Activated naive CD8-positive, alpha-beta T cell treated with anti-CD3 and anti-CD28 coated beads for 36 hours (primary cell): ENCODE results near the gene EQTN. TPM values are rescaled to one million over a fixed set of nuclear protein-coding genes. Genes with fewer than 3 reads are reported as not detected.

ENCODE experiments used
- DNase-seq: peaks from one replicate; pipeline ENCODE4 v3.0.0; 2021
- H3K27ac Mint-ChIP-seq: one replicate; pipeline ENCODE4 v1.8.0; 2022; ENCODE audit warnings: mild to moderate bottlenecking, moderate library complexity, mixed read lengths
- H3K27me3 Mint-ChIP-seq: one replicate; pipeline ENCODE4 v1.8.0; 2022; ENCODE audit warnings: mild to moderate bottlenecking, mixed read lengths
- H3K36me3 Mint-ChIP-seq: one replicate; pipeline ENCODE4 v1.8.0; 2021; ENCODE audit warnings: mild to moderate bottlenecking, mixed read lengths
- H3K4me1 Mint-ChIP-seq: one replicate; pipeline ENCODE4 v1.8.0; 2021; ENCODE audit warnings: mixed read lengths
- H3K4me3 Mint-ChIP-seq: one replicate; pipeline ENCODE4 v1.8.0; 2022; ENCODE audit warnings: mild to moderate bottlenecking, moderate library complexity, mixed read lengths
- H3K9me3 Mint-ChIP-seq: one replicate; pipeline ENCODE4 v1.8.0; 2022; ENCODE audit warnings: mixed read lengths
- total RNA-seq, 2 experiments: library from RNA; stranded (reverse); gene quantifications; one replicate each; pipeline ENCODE4 v1.2.3, GENCODE V29; 2021

The EQTN gene
- total RNA-seq, 2 experiments from 2014 or later, result not detected

DNA sequence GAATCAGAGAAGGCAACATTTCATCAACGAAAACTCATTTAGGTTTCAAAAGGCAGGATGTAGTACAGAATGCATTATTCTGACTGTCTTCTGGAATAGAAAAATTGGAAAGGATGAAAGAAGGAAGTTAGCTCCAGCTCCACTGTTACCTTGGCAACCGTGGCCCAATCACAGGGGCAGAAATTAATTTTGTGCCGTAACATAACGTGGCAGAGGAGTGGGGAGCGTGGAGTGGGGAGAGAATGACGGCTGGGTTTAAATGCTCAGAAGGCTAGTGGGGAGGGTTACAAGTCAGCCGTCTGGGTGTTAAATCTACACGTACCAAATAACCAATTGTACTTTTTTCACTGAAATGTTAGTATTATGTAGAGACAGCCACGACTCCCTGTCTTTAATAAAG lies 32.3 kb upstream of the EQTN start:
- Mint-ChIP-seq H3K9me3 (no peaks in the 10 kb centered on the region), H3K36me3 (no peaks in the 10 kb centered on the region), H3K27me3 (peaks cover 4% of the 10 kb centered on the region), H3K4me3 (no peak overlapping the region), H3K27ac (no peak overlapping the region), H3K4me1 (no peaks in the 10 kb centered on the region)
- DNase-seq, result no peak

DNA sequence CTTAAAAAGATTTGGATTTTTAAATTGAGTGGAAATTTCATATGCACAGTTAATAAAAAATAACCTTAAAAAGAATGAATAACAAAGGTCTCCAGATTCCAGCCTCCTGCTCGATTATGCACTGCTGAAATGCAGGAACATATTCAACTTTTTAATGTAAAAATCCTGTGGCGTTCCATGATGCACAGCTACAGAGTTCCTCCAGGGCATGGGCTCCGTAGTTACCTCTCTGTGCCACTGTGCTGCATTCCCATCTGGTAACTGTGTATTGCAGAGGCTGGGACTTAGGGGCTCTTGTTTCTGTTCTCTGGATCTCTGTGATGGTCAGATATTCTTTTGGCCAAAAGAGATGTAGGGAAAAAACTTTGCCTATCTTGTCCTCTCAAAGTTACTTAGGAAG lies 31.5 kb upstream of the EQTN start:
- no peaks in the 10 kb centered on the region for H3K4me1 Mint-ChIP-seq
- no peak overlapping the region for H3K4me3 Mint-ChIP-seq
- H3K27me3 Mint-ChIP-seq, result no peaks in the 10 kb centered on the region
- H3K36me3 Mint-ChIP-seq, result no peaks in the 10 kb centered on the region
- no peaks in the 10 kb centered on the region for H3K9me3 Mint-ChIP-seq
- DNase-seq, result no peak
- H3K27ac Mint-ChIP-seq, result no peak overlapping the region

DNA sequence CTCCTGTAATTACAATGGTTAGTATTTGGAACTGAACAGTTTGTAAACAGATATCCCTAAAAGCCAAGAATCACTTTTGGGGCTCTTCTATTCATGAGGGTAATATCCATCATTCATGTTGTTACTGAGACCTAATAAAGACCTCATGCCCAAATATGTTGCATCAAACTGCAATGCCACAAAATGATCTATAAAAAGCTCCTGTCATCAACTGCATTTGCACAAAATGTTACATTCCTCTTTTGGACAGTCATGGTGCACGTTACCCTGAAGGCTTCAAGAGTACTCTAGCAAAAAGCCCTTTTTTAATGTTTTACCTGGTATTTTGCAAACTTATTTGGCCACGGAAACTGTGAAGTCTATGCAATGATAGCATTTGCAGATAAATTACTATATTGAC lies 14.2 kb upstream of the EQTN start:
- Mint-ChIP-seq H3K27ac (no peak overlapping the region), H3K36me3 (no peaks in the 10 kb centered on the region), H3K27me3 (no peaks in the 10 kb centered on the region), H3K4me3 (no peak overlapping the region), H3K4me1 (no peaks in the 10 kb centered on the region), H3K9me3 (no peaks in the 10 kb centered on the region)
- DNase-seq, result no peak

DNA sequence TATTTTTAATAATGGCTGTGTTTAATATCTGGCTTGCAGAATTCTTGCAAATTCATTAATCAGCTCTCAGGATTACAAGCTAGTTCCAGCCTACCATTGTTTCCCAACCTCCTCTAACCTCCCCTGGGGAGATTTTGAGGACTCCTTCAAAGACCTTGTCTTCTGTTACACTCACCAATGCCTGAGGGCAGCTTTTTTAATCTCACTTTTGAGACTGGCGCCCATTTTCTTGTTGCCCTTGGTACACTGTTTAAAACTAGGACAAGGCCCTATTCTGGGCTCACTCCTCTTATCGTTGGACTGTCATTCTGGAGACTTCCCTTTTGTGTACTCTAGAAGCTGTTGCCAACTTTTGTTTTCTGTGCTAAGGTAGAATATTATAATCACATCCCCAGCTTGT lies 13.6 kb upstream of the EQTN start:
- no peaks in the 10 kb centered on the region for H3K4me1 Mint-ChIP-seq
- no peak overlapping the region for H3K27ac Mint-ChIP-seq
- H3K36me3 Mint-ChIP-seq, result no peaks in the 10 kb centered on the region
- no peak overlapping the region for H3K4me3 Mint-ChIP-seq
- H3K27me3 Mint-ChIP-seq, result no peaks in the 10 kb centered on the region
- no peaks in the 10 kb centered on the region for H3K9me3 Mint-ChIP-seq
- no peak for DNase-seq

DNA sequence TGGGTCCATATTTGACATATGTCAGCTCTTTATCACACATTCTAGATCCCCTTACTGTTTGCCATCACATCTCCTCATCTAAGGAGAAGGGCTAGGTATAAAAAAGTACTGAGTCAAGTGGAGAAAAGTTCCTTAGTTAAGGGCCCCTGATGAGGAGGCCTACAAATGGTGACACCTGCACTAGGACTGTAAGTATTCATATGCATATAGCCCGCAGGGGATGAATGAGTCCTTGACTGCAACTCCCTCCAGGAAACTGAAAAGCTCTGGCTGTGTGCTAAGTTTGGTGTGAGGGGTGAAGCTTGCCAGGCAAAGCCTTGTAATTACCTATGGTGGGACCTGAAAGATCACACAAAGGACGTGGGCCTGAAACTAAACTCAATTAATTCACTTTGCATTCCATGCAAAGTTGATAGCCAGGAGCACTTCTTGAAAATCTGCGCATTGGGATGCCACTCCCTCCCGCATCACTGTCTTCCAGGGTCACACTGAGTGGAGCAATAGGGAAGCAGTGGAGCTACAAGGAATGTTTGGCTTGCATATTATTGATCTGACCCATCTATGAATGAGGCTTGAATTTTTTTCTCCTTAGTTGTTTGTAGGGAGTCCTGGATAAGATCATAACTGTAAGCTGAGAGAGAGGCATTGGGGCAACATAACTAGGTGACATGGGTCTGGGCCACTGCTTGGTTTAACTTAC lies 11.9 kb upstream of the EQTN start:
- Mint-ChIP-seq H3K9me3 (no peaks in the 10 kb centered on the region), H3K27me3 (no peaks in the 10 kb centered on the region), H3K27ac (no peak overlapping the region), H3K4me1 (no peaks in the 10 kb centered on the region), H3K4me3 (no peak overlapping the region), H3K36me3 (no peaks in the 10 kb centered on the region)
- DNase-seq, result no peak

DNA sequence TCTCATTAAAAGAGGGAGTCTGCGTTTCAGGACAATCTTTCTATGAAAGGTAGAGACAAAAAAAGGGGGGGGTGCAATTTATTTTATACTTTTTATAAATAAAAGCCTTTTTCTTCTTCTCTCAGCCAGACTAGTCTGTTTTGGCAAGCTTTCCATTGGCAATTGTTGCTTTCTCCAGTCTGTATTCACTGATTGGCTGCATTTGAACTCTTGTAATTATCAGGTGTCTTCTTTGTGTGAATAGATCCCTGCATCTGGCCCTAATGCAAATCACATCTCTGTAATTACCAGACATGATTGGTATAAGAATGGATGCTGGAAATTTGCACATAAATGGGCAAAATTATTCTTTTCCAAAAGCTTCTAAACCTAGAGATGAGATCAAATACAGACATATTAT lies 7.6 kb upstream of the EQTN start:
- no peaks in the 10 kb centered on the region for H3K4me1 Mint-ChIP-seq
- no peaks in the 10 kb centered on the region for H3K36me3 Mint-ChIP-seq
- no peak overlapping the region for H3K27ac Mint-ChIP-seq
- peaks cover 9% of the 10 kb centered on the region for H3K27me3 Mint-ChIP-seq
- H3K9me3 Mint-ChIP-seq, result no peaks in the 10 kb centered on the region
- no peak for DNase-seq
- no peak overlapping the region for H3K4me3 Mint-ChIP-seq

DNA sequence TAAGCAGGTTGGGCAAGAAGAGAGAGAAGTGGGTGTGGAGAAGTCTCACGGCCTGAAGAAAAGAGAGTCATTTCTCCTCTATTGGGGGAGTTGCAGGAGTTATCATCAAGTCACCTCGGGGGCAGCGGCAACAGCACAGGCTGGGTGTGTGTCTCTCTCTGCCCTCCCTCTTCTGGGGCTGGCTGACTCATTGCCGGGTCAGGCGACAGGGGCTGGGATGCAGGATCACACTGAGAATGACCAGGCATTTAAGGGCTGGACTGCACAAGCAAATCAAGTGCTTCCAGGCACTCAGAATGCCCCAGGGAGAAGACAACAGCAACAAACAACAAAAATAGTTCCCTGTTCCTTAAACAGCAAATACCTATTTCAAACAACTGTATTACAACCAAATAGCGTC lies 6.3 kb upstream of the EQTN start:
- Mint-ChIP-seq H3K36me3 (no peaks in the 10 kb centered on the region), H3K27me3 (peaks cover 9% of the 10 kb centered on the region), H3K9me3 (no peaks in the 10 kb centered on the region), H3K4me3 (no peak overlapping the region), H3K27ac (no peak overlapping the region), H3K4me1 (no peaks in the 10 kb centered on the region)
- no peak for DNase-seq

DNA sequence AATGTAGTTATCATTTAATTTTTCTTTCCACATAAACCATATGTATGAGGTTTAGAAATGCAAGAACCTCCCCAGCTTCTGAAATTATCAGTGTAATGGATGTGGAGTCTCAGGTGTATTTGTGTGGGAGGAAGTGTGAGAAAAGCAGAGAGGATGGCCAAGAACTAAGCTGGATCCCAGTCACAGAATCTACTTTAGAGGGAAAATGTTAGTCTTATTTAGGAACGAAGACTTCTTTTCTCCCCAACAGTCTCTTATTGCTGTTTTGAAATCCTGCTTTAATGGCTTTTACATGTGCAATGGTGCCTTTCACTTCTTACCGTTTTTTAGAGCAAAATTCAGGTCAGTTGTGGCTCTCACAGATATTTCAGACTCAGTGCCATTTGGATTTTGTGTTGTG lies 3.0 kb downstream of the EQTN start:
- H3K27ac Mint-ChIP-seq, result no peak overlapping the region
- no peak overlapping the region for H3K4me3 Mint-ChIP-seq
- H3K27me3 Mint-ChIP-seq, result peaks cover 13% of the 10 kb centered on the region
- no peaks in the 10 kb centered on the region for H3K36me3 Mint-ChIP-seq
- DNase-seq, result no peak
- no peaks in the 10 kb centered on the region for H3K4me1 Mint-ChIP-seq
- H3K9me3 Mint-ChIP-seq, result no peaks in the 10 kb centered on the region

DNA sequence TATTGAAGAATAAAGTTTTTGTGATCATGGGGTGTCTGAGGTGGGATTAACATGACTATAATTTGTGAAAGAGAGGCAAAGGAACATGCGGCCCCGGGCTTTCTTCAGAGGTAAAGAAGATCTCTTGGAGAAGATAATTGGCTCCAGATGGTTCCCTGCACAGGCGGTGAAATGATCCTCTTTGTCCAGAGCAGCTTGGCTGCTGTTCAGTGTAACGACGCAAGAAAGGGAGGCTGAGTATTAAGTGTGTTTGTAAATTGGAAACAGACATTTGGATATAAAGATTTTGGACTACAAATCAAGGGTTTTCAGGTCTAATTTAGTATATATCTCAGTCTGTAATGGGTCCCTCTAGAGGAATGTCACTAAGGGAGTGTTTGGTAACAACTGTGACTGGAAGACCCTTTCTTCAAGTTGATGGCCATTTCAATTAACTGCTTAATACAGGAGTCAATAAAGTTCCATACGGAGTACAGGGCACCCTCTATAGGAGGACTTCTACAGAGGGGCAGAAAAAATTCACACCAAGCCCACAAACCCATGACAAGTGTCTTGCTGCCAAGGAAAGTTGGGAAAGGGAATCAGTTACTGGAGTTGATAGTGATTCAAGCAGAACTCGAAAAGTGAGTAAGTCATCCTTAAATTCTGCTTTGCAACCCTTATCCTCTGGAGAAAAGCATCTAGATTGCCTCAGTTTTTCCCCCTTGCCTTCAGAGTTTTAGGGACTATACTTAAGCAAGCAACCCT lies 4.1 kb downstream of the EQTN start:
- H3K27me3 Mint-ChIP-seq, result peaks cover 13% of the 10 kb centered on the region
- H3K4me3 Mint-ChIP-seq, result no peak overlapping the region
- H3K4me1 Mint-ChIP-seq, result no peaks in the 10 kb centered on the region
- H3K27ac Mint-ChIP-seq, result no peak overlapping the region
- no peaks in the 10 kb centered on the region for H3K9me3 Mint-ChIP-seq
- no peak for DNase-seq
- H3K36me3 Mint-ChIP-seq, result no peaks in the 10 kb centered on the region

DNA sequence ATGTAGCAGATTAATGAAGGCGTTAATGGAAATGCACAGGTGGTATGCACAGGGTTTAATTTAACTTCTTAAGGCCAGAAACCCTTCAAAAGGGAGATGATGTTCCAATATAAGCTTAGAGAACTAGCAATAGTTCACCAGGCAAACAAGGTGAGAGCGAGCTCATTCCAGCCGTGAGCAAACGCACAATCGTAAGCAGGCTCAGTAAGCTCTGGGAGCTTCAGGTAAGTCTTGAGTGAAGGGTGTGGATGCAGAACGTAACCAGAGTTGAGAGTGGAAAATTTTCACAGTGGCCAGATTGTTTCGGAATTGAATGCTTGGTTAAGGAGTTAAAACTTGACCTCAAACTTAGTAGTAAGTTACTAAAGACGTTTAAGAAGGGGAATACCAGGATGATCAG lies 5.7 kb downstream of the EQTN start:
- Mint-ChIP-seq H3K27ac (no peak overlapping the region), H3K36me3 (no peaks in the 10 kb centered on the region), H3K27me3 (peaks cover 15% of the 10 kb centered on the region), H3K4me1 (no peaks in the 10 kb centered on the region), H3K4me3 (no peak overlapping the region), H3K9me3 (no peaks in the 10 kb centered on the region)
- DNase-seq, result no peak

DNA sequence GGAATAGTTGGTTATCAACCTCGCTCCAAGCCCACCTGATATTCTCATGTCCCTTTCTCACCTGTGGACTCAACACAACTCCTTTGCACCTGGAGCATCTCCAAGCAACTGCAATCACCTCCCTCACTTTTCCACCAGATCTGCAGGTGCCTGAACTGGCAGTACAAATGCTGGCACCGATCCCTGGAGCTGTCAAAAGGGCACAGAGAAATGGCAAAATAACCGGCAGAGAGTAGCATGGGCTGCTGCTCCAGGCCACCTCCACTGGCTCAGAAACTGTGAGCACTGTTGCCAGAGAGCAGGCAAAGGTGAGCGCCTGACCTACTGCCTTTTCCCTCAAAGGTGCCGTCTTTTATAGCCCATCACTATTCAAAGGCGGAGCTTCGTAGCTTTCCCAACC lies 14.7 kb downstream of the EQTN start:
- Mint-ChIP-seq H3K9me3 (no peaks in the 10 kb centered on the region), H3K27me3 (peaks cover 16% of the 10 kb centered on the region), H3K27ac (no peak overlapping the region), H3K4me1 (peaks cover 3% of the 10 kb centered on the region), H3K4me3 (no peak overlapping the region), H3K36me3 (no peaks in the 10 kb centered on the region)
- DNase-seq, result no peak

DNA sequence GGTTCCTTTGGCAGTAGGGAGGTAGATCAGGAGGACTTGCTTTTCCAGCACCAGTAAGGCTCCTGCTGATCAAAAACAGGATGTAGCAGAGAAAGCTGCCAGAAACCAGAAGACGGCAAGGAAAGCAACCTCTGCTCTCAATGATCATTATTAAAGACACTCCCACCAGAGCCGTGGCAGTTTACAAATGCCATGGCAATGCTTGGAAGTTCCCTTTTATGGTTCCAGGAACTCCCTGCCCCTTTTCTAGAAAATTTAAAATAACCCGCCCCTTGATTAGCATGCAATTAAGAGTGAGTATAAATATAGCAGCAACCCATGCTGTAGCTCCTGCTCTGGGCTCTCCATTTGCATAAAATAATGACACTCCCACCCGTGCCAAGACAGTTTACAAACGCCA lies 16.1 kb downstream of the EQTN start:
- DNase-seq, result no peak
- Mint-ChIP-seq H3K36me3 (no peaks in the 10 kb centered on the region), H3K4me1 (peaks cover 3% of the 10 kb centered on the region), H3K9me3 (no peaks in the 10 kb centered on the region), H3K4me3 (no peak overlapping the region), H3K27ac (no peak overlapping the region), H3K27me3 (peaks cover 9% of the 10 kb centered on the region)

DNA sequence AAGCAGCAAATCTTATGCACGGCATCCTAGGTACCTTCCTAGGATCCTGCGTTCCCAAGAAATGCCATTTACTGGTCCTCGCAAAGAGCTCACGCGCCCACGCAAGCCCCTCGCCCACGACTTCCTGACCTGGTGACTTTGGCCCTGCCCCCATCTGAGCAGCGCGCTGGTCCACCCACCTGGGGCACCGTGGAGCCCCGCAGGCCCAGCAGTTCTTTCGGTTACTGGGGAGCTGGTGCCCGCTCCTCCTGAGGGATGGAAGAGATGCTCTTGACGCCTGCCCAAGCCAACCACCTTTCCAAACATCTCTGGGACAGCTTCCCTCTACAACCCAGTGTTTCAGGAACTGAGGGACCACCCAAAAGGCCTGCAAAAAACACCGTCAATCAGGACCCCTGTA lies 16.7 kb downstream of the EQTN start:
- DNase-seq, result no peak
- no peaks in the 10 kb centered on the region for H3K9me3 Mint-ChIP-seq
- H3K27me3 Mint-ChIP-seq, result peaks cover 8% of the 10 kb centered on the region
- H3K4me3 Mint-ChIP-seq, result no peak overlapping the region
- no peaks in the 10 kb centered on the region for H3K36me3 Mint-ChIP-seq
- peaks cover 3% of the 10 kb centered on the region for H3K4me1 Mint-ChIP-seq
- H3K27ac Mint-ChIP-seq, result no peak overlapping the region

DNA sequence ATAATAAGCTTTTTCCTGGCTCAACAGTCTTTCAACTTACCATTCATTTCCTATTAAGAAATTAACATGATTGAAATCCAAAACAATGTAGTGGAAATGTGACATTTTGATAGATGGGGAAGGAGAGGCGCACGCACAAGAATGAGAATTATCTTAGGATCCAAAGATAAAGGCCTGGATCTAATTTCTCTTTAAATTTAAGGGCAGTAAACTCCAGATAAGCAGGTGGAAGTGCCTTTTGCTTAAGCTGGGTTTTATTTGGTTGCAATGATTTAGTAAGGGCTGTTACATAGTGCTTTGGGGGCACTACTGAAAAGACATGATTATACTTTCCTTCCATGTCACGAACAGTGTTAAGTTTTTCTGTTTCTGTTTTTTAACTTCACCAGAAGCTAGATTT lies 17.3 kb downstream of the EQTN start:
- Mint-ChIP-seq H3K36me3 (no peaks in the 10 kb centered on the region), H3K27me3 (peaks cover 8% of the 10 kb centered on the region), H3K9me3 (no peaks in the 10 kb centered on the region), H3K4me3 (no peak overlapping the region), H3K4me1 (peaks cover 3% of the 10 kb centered on the region), H3K27ac (no peak overlapping the region)
- no peak for DNase-seq

DNA sequence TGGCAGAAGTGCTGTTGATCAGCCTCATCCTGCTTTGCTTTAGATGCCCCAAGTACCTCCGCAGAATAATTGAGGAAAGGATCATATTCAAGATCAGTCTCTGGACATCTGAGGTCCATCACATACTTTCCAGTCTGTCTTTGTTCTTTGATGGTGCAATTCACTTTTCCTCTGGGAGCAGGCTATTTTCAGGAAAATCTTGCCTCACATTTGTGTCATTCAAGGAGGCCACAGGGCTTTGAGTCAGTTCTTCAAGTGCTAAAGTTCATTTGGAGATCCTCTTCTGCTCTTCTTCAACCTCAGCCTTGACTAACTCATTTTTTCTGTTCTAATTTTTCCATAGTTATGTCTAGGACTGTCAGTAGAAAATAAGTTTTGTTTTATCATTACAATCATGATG lies 18.6 kb downstream of the EQTN start:
- H3K4me3 Mint-ChIP-seq, result no peak overlapping the region
- H3K27me3 Mint-ChIP-seq, result peaks cover 8% of the 10 kb centered on the region
- no peak overlapping the region for H3K27ac Mint-ChIP-seq
- no peaks in the 10 kb centered on the region for H3K36me3 Mint-ChIP-seq
- peaks cover 3% of the 10 kb centered on the region for H3K4me1 Mint-ChIP-seq
- H3K9me3 Mint-ChIP-seq, result no peaks in the 10 kb centered on the region
- no peak for DNase-seq
